Measurements from ENCODE around the gene FNIP2. TPM values are rescaled to one million over a fixed set of nuclear protein-coding genes. Genes with fewer than 3 reads are reported as not detected.

Gene FNIP2
- total and polyA plus RNA-seq, 4 donors: 8.8 to 88.7 (median 23.5) TPM

DNA sequence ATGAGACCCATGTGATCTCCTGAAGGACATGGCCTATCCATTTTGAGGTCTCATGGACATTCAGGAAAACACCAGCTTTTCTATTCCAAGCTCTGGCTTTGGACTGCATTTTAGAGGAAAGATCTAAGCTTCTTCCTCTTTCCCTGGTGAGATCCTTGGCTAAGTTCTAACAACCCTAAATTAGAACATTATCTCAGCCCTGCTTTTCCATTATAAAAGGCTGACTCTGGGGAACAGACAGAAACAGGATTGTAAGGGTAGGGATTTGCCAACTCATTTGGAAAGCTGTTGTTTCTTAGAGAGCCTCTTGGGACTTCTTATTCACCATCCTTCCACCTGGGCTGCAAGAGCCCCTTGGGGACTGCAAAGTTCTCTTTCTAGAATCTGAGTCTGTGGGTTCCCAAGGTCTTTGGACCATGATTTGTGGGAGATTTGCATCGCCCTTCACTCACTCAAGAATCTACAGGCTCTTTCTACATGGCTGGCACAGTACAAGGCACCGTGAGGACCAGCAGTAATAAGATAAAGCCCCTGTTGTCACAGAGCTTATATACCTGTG is 146.9 kb downstream of the FNIP2 start:
- Histone ChIP-seq H3K4me1 (ENCODE audit: control insufficient read depth in 4 of 4, insufficient read depth in 4 of 4, low read length in 3 of 4) (no peaks in the 10 kb centered on the region), H3K9me3 (ENCODE audit: control insufficient read depth in 4 of 4, low read length in 3 of 4) (peaks cover 0 to 3% (median 0%) of the 10 kb centered on the region in 4 donors), H3K27ac (ENCODE audit: low read depth in 1 of 2, low read length in 2 of 2) (no peak overlapping the region), H3K4me3 (ENCODE audit: low read depth in 1 of 3, low read length in 3 of 3) (no peak overlapping the region), H3K9ac (ENCODE audit: low read depth in 1 of 2, low read length in 2 of 2) (no peak overlapping the region), H3K27me3 (ENCODE audit: control insufficient read depth in 4 of 4, insufficient read depth in 4 of 4, low read length in 3 of 4) (no peaks in the 10 kb centered on the region), H3K36me3 (ENCODE audit: control insufficient read depth in 4 of 4, insufficient read depth in 3 of 4, low read depth in 1 of 4, low read length in 3 of 4) (no peaks in the 10 kb centered on the region)
- WGBS: 96% methylated on average over 2 of the region's 2 CpGs
- TF ChIP-seq ZBTB33 (IDR thresholded peaks at IDR 0.05) (no peak), YY1 (IDR thresholded peaks at IDR 0.05) (no peak), SP1 (IDR thresholded peaks at IDR 0.05) (no peak), GABPA (IDR thresholded peaks at IDR 0.05 in 1 of 2, conservative IDR thresholded peaks at IDR 0.05 in 1 of 2) (no peak), CTCF (IDR thresholded peaks at IDR 0.05; ENCODE audit: low read depth, low read length, missing input control) (no peak), FOXA2 (IDR thresholded peaks at IDR 0.05) (no peak), NR2F2 (IDR thresholded peaks at IDR 0.05) (no peak), TAF1 (conservative IDR thresholded peaks at IDR 0.05) (no peak), EGR1 (IDR thresholded peaks at IDR 0.05; ENCODE audit: low read depth in 2 of 2) (no peak), HNF4A (conservative IDR thresholded peaks at IDR 0.05) (no peak), RAD21 (IDR thresholded peaks at IDR 0.05) (no peak), HNF4G (IDR thresholded peaks at IDR 0.05) (no peak), JUND (IDR thresholded peaks at IDR 0.05) (no peak), MAX (IDR thresholded peaks at IDR 0.05) (no peak), RXRA (IDR thresholded peaks at IDR 0.05) (no peak), FOXA1 (IDR thresholded peaks at IDR 0.05) (no peak)
- TF ChIP-seq, protein P1, sequence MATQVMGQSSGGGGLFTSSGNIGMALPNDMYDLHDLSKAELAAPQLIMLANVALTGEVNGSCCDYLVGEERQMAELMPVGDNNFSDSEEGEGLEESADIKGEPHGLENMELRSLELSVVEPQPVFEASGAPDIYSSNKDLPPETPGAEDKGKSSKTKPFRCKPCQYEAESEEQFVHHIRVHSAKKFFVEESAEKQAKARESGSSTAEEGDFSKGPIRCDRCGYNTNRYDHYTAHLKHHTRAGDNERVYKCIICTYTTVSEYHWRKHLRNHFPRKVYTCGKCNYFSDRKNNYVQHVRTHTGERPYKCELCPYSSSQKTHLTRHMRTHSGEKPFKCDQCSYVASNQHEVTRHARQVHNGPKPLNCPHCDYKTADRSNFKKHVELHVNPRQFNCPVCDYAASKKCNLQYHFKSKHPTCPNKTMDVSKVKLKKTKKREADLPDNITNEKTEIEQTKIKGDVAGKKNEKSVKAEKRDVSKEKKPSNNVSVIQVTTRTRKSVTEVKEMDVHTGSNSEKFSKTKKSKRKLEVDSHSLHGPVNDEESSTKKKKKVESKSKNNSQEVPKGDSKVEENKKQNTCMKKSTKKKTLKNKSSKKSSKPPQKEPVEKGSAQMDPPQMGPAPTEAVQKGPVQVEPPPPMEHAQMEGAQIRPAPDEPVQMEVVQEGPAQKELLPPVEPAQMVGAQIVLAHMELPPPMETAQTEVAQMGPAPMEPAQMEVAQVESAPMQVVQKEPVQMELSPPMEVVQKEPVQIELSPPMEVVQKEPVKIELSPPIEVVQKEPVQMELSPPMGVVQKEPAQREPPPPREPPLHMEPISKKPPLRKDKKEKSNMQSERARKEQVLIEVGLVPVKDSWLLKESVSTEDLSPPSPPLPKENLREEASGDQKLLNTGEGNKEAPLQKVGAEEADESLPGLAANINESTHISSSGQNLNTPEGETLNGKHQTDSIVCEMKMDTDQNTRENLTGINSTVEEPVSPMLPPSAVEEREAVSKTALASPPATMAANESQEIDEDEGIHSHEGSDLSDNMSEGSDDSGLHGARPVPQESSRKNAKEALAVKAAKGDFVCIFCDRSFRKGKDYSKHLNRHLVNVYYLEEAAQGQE (IDR thresholded peaks at IDR 0.05): no peak
- TF ChIP-seq, protein P2, sequence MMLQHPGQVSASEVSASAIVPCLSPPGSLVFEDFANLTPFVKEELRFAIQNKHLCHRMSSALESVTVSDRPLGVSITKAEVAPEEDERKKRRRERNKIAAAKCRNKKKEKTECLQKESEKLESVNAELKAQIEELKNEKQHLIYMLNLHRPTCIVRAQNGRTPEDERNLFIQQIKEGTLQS (IDR thresholded peaks at IDR 0.05): no peak
- no peak for DNase-seq (ENCODE audit: low spot score)

All from liver (tissue), 9 donors.